Psoas muscle (tissue), 8 donors: ENCODE data around the gene ANTXR1. TPM values are rescaled to one million over a fixed set of nuclear protein-coding genes. Genes with fewer than 3 reads are reported as not detected.
A peak's percentile ranks its signal among the peaks of the same experiment; 100 is the strongest.

Experiments used
- ATAC-seq, 4 donors: fragments of 200-7000 bp; cut with Tn5 transposase; one replicate each; pipeline ENCODE4 v1.9.1; 2020; ENCODE audit warnings: moderate library complexity in 3 of 4, mild to moderate bottlenecking in 2 of 4
- DNase-seq, 2 donors: peaks; one replicate each; pipeline ENCODE4 v3.0.0-alpha.2; 2020
- H3K27ac ChIP-seq: fragments of 200-600 bp; one replicate; pipeline ENCODE4 v1.8.0; 2022
- H3K27me3 ChIP-seq, 3 donors: fragments of 200-600 bp in 1 of 3; one replicate each; pipeline versions ENCODE4 v1.6.1 to v1.8.0; 2013 to 2022; ENCODE audit warnings: low read length in 2 of 3, mild to moderate bottlenecking in 2 of 3, moderate library complexity in 1 of 3; ENCODE audit not compliant: insufficient read depth in 3 of 3
- H3K36me3 ChIP-seq, 2 donors: fragments of 200-600 bp in 1 of 2; one replicate each; pipeline versions ENCODE4 v1.6.1 to v1.8.0; 2013 to 2022; ENCODE audit warnings: low read depth in 1 of 2, mild to moderate bottlenecking in 1 of 2, moderate library complexity in 1 of 2; ENCODE audit not compliant: insufficient read depth in 1 of 2
- H3K4me1 ChIP-seq: fragments of 200-600 bp; one replicate; pipeline ENCODE4 v1.8.0; 2022
- H3K4me3 ChIP-seq: fragments of 200-600 bp; one replicate; pipeline ENCODE4 v1.8.0; 2022; ENCODE audit warnings: mild to moderate bottlenecking
- H3K9me3 ChIP-seq: fragments of 200-600 bp; one replicate; pipeline ENCODE4 v1.8.0; 2022
- WGBS, 3 donors: extraction: QIAGEN DNeasy Blood & Tissue Kit; methylation state at CpG; one replicate each; pipeline versions ENCODE4 v1.1.6 to v1.1.7; 2013; 5-methylcytosine and 5-hydroxymethylcytosine counted together
- intact Hi-C, 2 donors: fragments of 100-400 bp; cut with DNase I; formaldehyde crosslinking; loops; one replicate each; pipeline versions ENCODE4 v1.11.0 to v1.14.2; 2022
- polyA plus RNA-seq, 3 donors: library from polyadenylated mRNA; stranded (reverse); fragments of 200-250 nt; gene quantifications; one replicate each; pipeline ENCODE4 v1.2.3, GENCODE V29; 2013
- total RNA-seq, 4 donors: library from RNA; stranded (reverse); fragmentation: NEBNext Ultra II Directional in 2 of 4; extraction: Animal tissue kit (Norgen Biotek cat#: 25700) in 2 of 4; gene quantifications; one replicate each; pipeline versions ENCODE4 v1.2.1 to v1.2.4, GENCODE V29; 2021 to 2023
- TF ChIP-seq, protein P1 (sequence below): fragments of 200-600 bp; IDR thresholded peaks from one replicate; pipeline ENCODE4 v1.8.0; 2022; ENCODE audit warnings: antibody characterized with exemption
- donor health status: healthy with polysubstance abuse.
- donor health status: DM: no; HTN: no; CAD: no; lungs with moderate emphysema.
- donor health status: Bipolar disorder and iron deficiency.
- donor health status: healthy.
- donor health status: DM: yes; HTN: yes; CAD: no.
- donor health status: DM: no; HTN: no; CAD: no.
- donor health status: DM: no; HTN: no; CAD: no.
- donor health status: DM: yes; HTN: yes; CAD: no.

Gene ANTXR1
- total and polyA plus RNA-seq, 7 donors: 3.7 to 24.3 (median 10.9) TPM

DNA sequence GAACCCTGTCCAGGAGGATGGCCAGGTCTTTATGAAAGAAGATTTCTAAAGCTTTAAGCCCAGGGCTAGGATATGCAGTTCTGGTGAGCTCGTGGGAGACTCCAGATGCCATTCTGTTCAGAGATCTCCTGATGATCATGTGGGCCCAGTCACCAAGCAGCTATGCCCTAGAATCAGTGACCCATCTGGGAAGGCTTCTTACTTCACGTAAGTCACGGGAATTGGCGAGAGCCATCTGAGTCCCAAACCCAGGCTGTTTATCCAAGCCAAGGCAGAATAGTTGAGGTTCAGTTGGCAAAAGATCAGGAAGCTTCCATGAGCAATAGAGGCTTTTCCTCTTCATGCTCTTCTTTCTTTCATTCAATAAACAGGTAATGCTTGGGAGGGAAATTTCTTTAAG lies 23.9 kb downstream of the ANTXR1 start:
- WGBS, 3 donors: 91 to 92% (median 91%) methylated on average over 4 of the region's 4 CpGs
- Histone ChIP-seq H3K36me3 (no peaks in the 10 kb centered on the region), H3K4me3 (no peak overlapping the region), H3K4me1 (no peaks in the 10 kb centered on the region), H3K27ac (no peak overlapping the region), H3K27me3 (no peaks in the 10 kb centered on the region), H3K9me3 (no peaks in the 10 kb centered on the region)
- intact Hi-C loops: no loop called here
- ATAC-seq (no peak), DNase-seq (no peak)
- TF ChIP-seq, protein P1, sequence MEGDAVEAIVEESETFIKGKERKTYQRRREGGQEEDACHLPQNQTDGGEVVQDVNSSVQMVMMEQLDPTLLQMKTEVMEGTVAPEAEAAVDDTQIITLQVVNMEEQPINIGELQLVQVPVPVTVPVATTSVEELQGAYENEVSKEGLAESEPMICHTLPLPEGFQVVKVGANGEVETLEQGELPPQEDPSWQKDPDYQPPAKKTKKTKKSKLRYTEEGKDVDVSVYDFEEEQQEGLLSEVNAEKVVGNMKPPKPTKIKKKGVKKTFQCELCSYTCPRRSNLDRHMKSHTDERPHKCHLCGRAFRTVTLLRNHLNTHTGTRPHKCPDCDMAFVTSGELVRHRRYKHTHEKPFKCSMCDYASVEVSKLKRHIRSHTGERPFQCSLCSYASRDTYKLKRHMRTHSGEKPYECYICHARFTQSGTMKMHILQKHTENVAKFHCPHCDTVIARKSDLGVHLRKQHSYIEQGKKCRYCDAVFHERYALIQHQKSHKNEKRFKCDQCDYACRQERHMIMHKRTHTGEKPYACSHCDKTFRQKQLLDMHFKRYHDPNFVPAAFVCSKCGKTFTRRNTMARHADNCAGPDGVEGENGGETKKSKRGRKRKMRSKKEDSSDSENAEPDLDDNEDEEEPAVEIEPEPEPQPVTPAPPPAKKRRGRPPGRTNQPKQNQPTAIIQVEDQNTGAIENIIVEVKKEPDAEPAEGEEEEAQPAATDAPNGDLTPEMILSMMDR: no peak

GRCh38 chr2:69041214-69041613 lies 28.2 kb downstream of the ANTXR1 start:
- H3K9me3 ChIP-seq: no peaks in the 10 kb centered on the region
- H3K4me1 ChIP-seq: no peaks in the 10 kb centered on the region
- 74 to 92% (median 83%) methylated on average over 4 of the region's 4 CpGs for WGBS, 3 donors
- intact Hi-C loops: no loop called here
- no peak overlapping the region for H3K4me3 ChIP-seq
- ATAC-seq (peak in 1 of 4 donors; percentile 40), DNase-seq (no peak)
- no peaks in the 10 kb centered on the region for H3K27me3 ChIP-seq
- TF ChIP-seq, protein P1: no peak
- no peak overlapping the region for H3K27ac ChIP-seq
- peaks cover 2 to 7% of the 10 kb centered on the region in 2 donors for H3K36me3 ChIP-seq

- H3K36me3 ChIP-seq: peaks cover 2 to 7% of the 10 kb centered on the region in 2 donors
- DNase-seq: no peak
- H3K4me1 ChIP-seq: no peaks in the 10 kb centered on the region
- TF ChIP-seq, protein P1: no peak
- WGBS, 3 donors: 83 to 85% (median 85%) methylated on average over 9 of the region's 9 CpGs
- ATAC-seq: no peak
- no peak overlapping the region for H3K27ac ChIP-seq
- H3K4me3 ChIP-seq: no peak overlapping the region
- intact Hi-C loops: no loop called here
- H3K9me3 ChIP-seq: no peaks in the 10 kb centered on the region
- H3K27me3 ChIP-seq: no peaks in the 10 kb centered on the region
Observed at GRCh38 chr2:69043736-69044400, 30.9 kb downstream of the ANTXR1 start.

DNA sequence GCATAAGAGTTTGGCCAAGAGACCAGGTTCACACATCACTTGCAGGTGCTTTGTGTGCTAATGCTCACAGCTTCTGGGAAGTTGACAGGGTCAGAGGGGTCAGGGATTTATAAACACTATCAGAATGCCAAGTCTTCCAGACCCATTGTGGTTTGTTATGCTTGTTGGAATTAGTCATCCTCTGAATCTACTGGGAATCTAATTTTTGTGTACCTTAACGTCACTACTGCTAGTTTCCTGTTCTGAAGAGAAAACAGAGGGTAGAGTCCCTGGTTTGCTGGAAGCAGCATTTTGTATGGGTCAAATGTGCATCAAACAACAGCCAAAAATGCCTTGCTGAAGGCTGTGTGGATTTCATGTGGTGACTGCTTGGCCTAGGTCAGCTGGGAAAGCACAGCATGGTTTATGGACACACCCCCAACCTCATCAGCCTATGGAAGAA lies 33.3 kb downstream of the ANTXR1 start:
- Histone ChIP-seq H3K4me3 (no peak overlapping the region), H3K36me3 (peaks cover 2 to 7% of the 10 kb centered on the region in 2 donors), H3K4me1 (no peaks in the 10 kb centered on the region), H3K27ac (no peak overlapping the region), H3K9me3 (no peaks in the 10 kb centered on the region), H3K27me3 (no peaks in the 10 kb centered on the region)
- TF ChIP-seq, protein P1: no peak
- WGBS, 3 donors: 33 to 62% (median 51%) methylated on average over 1 of the region's 1 CpG
- ATAC-seq (no peak), DNase-seq (no peak)
- intact Hi-C loops: no loop called here
